ENCODE results near the gene UBE2I.

- no peak for TF ChIP-seq CTCF (IDR thresholded peaks at IDR 0.05)
- no peak for TF ChIP-seq POLR2AphosphoS5 (IDR thresholded peaks at IDR 0.05)
- no peak for TF ChIP-seq POLR2A (IDR thresholded peaks at IDR 0.05)
Observed at GRCh38 chr16:1316033-1316405, 6.6 kb downstream of the UBE2I start.
